ENCODE measurements around the gene RBM39.

GRCh38 chr20:35738410-35739179, 3.5 kb downstream of the RBM39 start:
- TF ChIP-seq CTCF (IDR thresholded peaks at IDR 0.05; ENCODE audit: low read depth, low read length) (no peak), EZH2phosphoT487 (IDR thresholded peaks at IDR 0.05; ENCODE audit: low read depth) (no peak)
